ENCODE measurements around the gene LSS. TPM values are rescaled to one million over a fixed set of nuclear protein-coding genes. Genes with fewer than 3 reads are reported as not detected.
"Not testable (repeated sequence)": the region's sequence is repeated elsewhere in the genome, so short reads cannot be mapped to it uniquely, and the experiment has no call there.

LSS gene
- total RNA-seq, 4 donors from 2014 or later = 60.8 to 165 (median 81.7) TPM

DNA sequence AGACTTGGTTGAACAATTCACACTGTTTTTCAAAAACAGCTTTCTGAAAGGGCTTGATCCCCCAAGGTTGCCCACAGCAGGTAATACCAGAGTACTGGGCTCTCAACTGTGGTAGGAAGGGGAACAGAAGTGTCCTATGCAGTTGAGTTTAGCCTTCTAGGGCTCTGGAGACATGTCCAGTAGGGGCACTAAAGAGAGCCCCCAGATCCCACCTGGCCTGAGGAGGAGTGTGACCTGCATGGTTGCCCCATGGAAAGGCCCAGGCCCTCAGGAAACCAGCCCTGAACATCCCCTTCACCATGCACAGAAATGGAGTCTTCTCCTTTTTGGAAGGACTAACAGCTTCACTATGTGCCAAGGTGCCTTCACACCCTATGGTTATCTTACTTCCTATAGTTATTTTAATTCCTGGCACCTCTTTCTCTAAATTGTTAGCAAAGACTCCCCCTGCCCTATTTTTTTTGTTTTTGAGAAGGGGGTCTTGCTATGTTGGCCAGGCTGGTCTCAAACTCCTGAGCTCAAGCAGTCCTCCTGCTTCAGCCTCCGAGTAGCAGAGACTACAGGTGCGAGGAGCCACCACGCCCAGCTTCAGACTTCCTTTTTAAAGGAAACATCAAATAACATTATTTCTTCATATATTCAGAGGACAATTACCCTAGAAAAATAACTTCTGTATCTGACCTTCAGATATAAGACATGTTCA lies 16.8 kb upstream of the LSS start:
- WGBS, 2 donors = 64 to 94% methylated on average over 3 of the region's 3 CpGs
- no peak for TF ChIP-seq POLR2A (IDR thresholded peaks at IDR 0.05)
- TF ChIP-seq, protein P1, sequence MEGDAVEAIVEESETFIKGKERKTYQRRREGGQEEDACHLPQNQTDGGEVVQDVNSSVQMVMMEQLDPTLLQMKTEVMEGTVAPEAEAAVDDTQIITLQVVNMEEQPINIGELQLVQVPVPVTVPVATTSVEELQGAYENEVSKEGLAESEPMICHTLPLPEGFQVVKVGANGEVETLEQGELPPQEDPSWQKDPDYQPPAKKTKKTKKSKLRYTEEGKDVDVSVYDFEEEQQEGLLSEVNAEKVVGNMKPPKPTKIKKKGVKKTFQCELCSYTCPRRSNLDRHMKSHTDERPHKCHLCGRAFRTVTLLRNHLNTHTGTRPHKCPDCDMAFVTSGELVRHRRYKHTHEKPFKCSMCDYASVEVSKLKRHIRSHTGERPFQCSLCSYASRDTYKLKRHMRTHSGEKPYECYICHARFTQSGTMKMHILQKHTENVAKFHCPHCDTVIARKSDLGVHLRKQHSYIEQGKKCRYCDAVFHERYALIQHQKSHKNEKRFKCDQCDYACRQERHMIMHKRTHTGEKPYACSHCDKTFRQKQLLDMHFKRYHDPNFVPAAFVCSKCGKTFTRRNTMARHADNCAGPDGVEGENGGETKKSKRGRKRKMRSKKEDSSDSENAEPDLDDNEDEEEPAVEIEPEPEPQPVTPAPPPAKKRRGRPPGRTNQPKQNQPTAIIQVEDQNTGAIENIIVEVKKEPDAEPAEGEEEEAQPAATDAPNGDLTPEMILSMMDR (IDR thresholded peaks at IDR 0.05) = no peak
- H3K4me3 ChIP-seq (ENCODE audit: low read depth, poor library complexity, severe bottlenecking) = no peak overlapping the region
- no peak for DNase-seq (ENCODE audit: low spot score in 2 of 2)
- intact Hi-C loops (cut with DNase I; ENCODE audit: low total_unique reads) = no loop called here

DNA sequence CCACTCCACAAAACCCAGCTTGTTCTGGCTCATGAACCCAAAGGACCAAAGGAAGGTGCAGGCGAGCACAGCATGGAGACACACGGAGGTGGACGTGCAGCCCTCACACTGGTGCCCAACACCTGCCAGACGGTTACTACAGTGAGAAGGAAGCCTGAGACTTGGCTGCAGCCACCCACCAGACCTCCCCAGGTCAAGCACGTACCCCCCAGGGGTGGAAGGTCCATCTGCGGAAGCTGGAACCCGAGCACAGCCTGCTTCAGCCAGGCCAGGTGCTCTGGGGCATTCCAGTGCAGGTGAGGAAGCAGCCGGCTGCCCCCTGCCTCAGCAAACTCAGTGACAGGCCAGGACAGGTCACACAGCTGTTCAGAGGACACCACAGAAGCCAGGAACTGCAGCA lies 16.0 kb upstream of the LSS start:
- 87 to 93% methylated on average over 5 to 8 of the region's 8 CpGs for WGBS, 2 donors
- no peak for DNase-seq (ENCODE audit: low spot score in 2 of 2)
- no peak overlapping the region for H3K4me3 ChIP-seq (ENCODE audit: low read depth, poor library complexity, severe bottlenecking)
- no peak for TF ChIP-seq POLR2A (IDR thresholded peaks at IDR 0.05)
- TF ChIP-seq, protein P1 (IDR thresholded peaks at IDR 0.05) = no peak
- intact Hi-C loops (cut with DNase I; ENCODE audit: low total_unique reads) = no loop called here

DNA sequence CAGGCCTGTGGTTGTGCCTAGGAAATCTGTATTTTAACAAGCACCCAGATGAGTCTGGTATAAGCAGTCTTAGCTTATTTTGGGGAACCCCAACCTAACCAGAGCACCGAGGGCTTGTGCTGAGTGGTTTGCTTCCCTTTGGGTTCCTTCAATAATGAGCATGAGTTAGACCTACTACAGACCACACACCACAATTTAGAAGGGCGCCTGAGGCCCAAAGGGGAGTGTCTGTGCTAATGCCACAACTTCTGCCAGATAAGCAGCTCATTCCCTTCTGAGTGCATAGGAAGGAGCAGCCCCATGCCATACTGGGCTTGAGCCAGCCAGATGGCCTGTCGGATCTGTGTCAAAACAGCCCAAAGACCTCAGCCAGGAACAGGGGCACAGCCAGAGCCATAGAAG lies 15.4 kb upstream of the LSS start:
- no peak for DNase-seq (ENCODE audit: low spot score in 2 of 2)
- TF ChIP-seq, protein P1 (IDR thresholded peaks at IDR 0.05) = no peak
- no peak for TF ChIP-seq POLR2A (IDR thresholded peaks at IDR 0.05)
- 81 to 89% methylated on average over 3 of the region's 3 CpGs for WGBS, 2 donors
- no peak overlapping the region for H3K4me3 ChIP-seq (ENCODE audit: low read depth, poor library complexity, severe bottlenecking)
- intact Hi-C loops (cut with DNase I; ENCODE audit: low total_unique reads) = no loop called here

DNA sequence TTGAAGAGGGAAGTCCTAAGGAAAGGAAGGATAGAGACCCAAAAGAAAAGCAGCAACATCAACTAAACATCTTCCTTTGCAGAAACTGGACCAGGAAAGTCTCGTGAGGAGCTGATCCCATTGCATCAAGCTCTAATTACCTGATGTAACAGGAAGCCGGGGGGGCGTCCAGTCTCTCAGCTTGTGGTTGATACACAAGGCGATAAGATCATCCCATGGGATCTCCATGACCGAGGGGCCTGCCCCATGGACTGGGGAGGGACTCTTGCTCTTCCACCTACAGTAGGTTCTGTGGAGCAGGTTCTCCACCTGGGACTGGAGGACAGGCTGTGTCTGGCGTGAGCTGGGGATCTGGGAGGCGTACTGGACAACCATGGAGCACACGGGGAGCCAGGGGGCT lies 14.8 kb upstream of the LSS start:
- no peak for TF ChIP-seq POLR2A (IDR thresholded peaks at IDR 0.05)
- TF ChIP-seq, protein P1 (IDR thresholded peaks at IDR 0.05) = no peak
- no peak overlapping the region for H3K4me3 ChIP-seq (ENCODE audit: low read depth, poor library complexity, severe bottlenecking)
- no peak for DNase-seq (ENCODE audit: low spot score in 2 of 2)
- WGBS, 2 donors = 90% methylated on average over 8 of the region's 8 CpGs
- intact Hi-C loops (cut with DNase I; ENCODE audit: low total_unique reads) = no loop called here

DNA sequence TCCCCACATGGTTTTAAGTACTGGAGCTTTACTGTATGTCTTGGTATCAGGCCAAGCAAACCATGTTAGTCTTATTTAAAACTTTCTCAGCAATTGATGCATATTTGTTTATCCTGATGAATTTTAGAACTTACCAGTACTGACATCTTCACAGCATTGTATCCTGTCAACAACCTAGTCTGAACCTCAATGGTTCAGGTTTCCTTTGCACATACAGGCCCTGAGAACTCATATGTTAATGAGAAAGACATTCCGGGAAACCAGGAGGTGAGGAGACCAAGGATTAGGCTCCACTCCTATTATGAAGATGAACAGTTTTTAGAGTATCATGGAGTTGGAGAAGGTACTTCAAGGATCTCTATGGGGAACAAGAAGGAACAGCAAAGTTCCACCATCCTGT lies 13.0 kb upstream of the LSS start:
- 90 to 97% methylated on average over 1 of the region's 1 CpG for WGBS, 2 donors
- DNase-seq (ENCODE audit: low spot score in 2 of 2); intact Hi-C loops (cut with DNase I; ENCODE audit: low total_unique reads); H3K4me3 ChIP-seq (ENCODE audit: low read depth, poor library complexity, severe bottlenecking): not testable (repeated sequence)

DNA sequence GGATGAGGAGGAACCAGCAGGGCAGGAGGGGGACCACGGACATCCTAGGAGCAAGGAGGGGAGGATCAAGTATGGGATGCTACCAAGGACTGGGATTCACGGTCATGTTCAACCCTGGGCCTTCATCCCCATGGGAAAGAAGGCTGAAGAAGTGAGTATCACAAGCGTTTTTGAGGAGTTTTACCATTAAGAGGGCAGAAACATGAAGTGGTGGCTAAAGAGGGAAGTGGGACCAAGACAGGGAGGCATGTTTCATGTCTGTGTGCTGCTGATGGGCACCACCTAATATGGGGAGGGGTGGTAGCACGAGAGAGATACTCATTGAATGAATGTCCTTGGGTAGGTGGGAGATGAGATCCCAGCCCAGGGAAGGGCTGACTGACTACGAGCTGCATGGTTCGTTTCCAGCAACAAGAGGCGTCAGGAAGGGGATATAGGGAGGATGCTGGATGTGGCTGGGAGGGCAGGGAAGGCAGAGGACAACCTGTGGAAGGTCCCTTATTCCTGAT lies 11.3 kb upstream of the LSS start:
- TF ChIP-seq POLR2A (IDR thresholded peaks at IDR 0.05) = no peak
- TF ChIP-seq, protein P1 (IDR thresholded peaks at IDR 0.05) = no peak
- 85 to 88% methylated on average over 7 of the region's 7 CpGs for WGBS, 2 donors
- no peak for DNase-seq (ENCODE audit: low spot score in 2 of 2)
- H3K4me3 ChIP-seq (ENCODE audit: low read depth, poor library complexity, severe bottlenecking) = no peak overlapping the region
- intact Hi-C loops (cut with DNase I; ENCODE audit: low total_unique reads) = no loop called here

All from lower leg skin (tissue), 4 donors.